HG03175 (cell line): ENCODE results near the gene FHDC1.

Source experiments
- ATAC-seq: cut with Tn5 transposase; IDR thresholded peaks from one replicate; pipeline ENCODE4 v1.9.1; 2021; ENCODE audit warnings: mild to moderate bottlenecking, moderate library complexity; ENCODE audit not compliant: unreplicated experiment

The FHDC1 gene

DNA sequence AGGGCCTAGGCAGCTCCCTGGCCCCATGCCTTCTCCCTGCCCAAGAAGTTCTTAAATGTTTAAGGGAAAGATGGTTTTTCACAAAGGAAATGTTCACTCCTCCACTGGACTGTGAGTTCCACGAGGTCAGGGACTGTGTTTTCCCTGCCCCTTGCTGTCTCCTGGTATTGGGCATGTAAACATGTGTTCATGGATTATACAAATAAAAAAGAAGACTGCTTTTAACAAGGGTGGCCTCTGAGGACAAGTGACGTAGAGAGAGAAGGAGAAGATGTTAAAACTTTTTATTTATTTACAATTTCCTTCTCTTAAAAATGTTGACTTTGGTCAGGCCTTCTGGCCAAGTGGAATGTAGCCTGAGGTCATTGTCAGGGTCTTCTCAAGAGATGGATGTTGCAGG is 66.0 kb downstream of the FHDC1 start:
- ATAC-seq = no peak

DNA sequence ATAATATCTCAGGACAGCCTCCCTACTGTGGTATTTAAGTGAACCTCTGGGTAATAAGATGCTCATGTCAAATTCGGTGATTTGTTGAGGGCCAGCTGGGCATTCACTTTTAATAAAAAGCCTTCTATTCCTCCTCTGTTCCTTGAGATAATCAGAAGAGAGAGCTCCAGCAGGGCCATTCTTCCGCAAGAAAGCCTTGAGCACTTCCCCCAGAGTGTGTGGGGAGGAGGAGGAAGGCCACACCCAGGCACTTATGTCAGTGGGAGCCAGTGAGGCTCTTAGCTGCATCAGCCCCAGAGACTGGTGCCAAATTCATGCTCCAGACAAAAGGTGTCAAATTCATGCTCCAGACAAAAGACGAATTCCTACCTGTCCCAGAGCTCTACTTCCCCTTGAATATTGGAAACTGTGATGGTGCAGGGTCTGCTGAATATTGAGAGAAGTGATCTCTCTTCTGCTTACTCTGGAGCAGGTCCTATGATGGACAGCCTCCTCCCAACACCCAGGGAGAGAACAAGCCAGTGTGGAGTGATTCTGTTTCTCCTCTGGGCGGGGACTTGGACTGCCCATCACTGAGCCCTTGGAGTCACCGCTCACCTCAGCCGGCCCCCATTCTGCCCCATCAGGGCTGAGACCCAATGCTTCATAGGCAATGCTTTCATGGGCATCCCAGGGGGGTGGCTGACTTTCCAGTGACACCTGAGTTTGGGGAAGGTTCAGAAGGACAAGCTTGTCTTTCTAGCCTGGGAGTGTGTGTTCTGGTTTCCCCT is 68.1 kb downstream of the FHDC1 start:
- ATAC-seq = no peak

DNA sequence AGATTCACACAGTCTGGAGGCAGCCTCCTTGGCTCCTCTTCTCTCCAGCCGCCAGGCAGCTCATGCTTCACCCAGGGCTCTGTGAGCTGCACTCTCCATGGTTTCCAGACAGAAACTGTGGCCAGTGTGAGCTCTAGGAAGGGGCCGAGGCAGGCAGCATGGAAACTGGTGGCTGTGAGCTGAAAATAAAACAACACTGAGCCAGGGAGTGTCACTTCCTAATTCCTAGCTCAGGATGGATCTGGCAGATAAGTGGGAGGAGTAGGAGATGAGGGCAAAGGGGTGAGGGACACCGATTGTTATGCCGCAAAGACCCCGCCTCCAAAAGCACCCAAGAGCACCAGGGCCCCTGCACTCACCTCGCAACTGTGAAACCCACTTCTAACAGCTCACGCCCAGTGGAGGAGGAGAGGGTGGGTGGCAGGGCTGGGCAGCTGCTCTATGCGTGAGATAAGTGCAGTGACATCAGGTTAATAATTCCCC is 69.8 kb downstream of the FHDC1 start:
- ATAC-seq = no peak

DNA sequence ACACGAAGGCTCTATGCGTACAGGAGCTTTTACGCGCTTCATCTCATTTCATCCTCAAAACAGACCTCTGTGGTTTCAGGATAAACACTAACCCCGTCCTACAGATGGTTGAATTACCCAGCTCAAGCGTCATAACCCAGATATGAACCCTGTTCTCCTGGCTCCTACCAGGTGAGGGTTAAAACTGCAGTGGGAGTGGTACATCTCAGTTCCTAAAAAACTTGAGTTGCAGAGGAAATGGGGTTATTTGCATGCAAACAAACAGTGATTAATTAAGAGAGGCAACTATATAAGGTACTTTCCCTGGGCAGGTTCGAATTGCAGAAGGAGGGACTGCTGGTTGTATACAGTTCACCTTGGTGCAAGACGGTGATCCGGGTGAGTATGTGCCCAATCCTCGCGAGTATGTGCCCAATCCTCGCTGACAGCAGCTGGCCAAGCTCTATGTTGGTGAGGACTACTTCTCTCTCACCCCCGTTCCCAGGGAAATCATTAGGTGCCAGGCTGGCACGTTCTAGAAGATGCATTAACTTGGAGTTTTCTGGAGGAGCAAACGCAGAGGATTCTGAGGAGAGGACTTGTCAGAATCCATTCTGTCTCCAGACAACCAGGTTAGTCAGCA is 72.6 kb downstream of the FHDC1 start:
- peak; percentile 84 for ATAC-seq

DNA sequence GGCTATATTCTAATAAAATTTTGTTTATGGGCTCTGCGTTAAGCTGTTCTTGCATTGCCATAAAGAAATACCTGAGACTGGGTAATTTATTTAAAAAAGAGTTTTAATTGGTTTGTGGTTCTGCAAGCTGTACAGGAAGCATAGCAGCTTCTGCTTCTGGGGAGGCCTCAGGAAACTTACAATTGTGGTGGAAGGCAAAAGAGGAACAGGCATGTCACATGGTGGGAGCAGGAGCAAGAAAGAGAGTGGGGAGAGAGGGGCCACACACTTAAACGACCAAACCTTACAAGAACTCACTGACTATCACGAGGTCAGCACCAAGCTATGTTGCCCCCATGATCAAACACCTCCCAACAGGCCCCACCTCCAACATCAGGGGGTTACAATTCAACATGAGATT is 74.0 kb downstream of the FHDC1 start:
- ATAC-seq = no peak

DNA sequence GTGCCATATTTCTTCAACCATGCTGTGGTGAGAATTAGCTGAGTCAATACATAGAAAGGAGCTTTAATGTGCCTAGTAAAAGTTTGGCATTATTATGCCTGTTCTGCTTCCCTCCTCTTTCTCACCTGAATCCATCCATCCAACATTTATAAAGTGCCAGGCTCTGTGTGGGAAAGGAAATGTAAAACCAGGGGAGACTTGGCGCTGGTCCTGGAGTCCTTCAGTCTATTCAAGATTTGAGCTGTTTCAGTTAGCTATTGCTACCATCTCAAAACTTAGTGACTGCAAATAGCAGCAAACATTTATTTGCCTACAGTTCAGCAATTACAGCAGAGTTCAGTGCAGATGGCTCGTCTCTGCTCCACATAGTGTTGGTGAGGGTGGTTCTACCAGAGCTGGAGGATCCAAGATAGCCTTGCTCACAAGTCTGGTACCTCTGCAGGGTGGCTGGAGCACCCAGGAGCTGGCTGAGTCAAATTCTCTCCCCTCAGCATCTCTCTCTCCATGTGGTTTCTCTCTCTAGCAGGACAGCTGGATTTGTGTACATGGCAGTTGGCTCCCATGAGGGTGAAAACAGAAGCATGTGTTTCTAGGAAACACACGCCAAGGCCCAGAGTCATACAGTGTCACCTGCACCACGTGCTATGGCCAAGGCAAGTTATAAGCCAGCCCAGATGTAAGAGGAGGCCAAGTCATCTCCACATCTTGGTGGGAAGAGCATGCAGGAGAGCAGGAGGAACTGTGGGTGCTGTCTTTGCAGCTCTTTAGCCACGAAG is 77.3 kb downstream of the FHDC1 start:
- ATAC-seq = no peak

DNA sequence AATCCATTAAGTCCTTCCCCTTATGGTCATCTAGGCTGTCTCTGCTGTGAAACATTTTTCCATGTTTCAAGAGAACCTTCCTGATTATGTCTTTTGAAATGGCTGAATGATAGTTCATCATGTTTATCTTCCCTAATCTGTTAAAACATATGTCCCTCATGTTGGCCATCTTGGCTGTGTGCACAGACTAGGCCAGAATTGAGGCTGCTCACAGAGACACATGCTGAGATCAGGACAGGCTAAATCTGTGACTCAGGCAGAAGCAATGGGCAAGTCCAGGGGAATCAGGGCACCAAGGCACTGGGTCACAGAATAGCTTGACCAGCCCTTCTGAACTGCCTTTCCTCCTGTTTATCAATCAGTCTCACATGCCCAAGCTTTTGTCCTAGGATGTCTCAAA is 78.3 kb downstream of the FHDC1 start:
- no peak for ATAC-seq

DNA sequence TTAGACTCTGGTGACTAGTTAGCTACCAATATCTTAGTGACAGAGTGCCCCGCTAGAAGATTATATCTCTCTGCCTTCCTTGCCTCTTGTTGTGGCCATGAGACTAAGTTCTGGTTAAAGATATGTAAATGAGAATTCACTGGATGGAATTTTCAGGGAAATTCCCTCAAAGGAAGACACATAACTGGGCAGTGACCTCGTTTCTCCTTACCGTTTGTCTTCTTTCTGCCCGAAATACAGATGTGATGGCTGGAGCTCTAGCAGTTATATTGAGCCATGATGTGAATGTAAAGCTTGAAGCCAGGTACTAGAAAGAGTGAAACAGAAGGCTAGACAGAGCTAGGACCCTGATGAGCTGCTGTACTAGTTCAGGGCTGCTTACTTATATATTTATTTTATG is 80.5 kb downstream of the FHDC1 start:
- no peak for ATAC-seq

DNA sequence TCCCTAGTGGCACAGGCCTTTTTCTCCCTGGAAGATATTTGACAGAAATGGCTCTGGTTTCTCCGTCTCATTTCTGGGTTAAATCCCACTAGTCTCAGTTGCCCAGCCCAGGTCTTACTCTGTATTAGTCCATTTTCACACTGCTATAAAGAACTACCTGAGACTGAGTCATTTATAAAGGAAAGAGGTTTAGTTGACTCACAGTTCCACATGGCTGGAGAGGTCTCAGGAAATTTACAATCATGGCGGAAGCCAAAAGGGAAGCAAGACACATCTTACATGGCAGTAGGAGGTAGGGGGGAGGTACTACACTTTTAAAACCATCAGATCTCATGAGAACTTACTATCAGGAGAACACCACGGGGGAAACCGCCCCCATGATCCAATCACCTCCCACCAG is 81.9 kb downstream of the FHDC1 start:
- ATAC-seq = no peak

DNA sequence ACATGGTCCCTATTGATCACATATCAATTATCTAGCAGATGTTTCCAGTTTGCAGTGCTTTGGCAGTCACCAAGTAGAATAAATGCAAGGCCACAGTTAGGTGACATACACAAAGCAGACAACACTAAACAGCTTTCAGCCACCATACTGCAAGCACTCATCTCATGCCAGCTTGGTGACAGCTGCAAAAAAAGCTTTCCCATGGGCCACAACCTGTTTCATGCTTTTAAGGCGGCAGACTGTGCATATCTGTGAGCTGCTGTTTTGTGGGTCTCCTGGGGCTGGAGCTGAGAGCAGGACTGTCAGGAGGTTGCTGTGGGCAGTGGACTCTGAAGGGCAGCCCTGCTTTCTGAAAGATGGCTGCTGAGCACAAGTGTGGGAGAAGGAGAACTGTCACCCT is 82.6 kb downstream of the FHDC1 start:
- ATAC-seq = no peak

DNA sequence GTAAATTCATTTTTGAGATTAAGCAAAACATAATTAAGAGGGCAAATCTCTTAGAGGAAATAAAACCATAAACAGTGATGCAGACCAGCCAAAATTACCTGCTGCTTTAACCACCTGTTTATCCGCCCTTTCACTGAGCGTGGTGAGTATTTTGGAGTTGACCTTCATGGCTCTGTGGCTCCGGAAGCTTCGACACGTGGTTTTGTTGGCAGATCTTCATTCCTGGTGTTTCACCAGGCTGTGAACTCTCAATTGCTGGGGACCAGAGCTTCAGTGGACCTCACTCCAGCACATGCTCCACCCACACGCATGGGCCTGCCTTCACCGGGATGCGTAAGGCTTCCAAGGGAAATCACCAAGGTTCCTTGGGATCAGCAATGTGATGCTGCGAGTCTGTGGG is 83.8 kb downstream of the FHDC1 start:
- ATAC-seq = no peak

DNA sequence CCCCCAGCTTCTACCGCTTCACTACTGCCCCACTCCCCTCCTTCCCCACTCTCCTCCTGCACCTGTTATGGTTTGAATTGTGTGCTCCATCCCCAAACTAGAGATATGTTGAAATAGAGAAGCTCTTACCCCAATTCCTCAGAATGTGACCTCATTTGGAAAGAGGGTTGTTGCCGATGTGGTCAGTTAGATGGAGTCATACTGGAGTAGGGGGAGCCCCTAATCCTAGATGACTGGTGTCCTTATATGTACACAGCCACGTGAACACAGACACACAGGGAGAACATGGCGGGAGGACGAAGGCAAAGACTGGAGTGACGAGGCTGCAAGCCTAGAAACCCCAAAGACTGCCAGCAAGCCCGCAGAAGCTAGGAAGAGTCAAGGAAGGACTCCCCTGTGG is 84.3 kb downstream of the FHDC1 start:
- no peak for ATAC-seq

DNA sequence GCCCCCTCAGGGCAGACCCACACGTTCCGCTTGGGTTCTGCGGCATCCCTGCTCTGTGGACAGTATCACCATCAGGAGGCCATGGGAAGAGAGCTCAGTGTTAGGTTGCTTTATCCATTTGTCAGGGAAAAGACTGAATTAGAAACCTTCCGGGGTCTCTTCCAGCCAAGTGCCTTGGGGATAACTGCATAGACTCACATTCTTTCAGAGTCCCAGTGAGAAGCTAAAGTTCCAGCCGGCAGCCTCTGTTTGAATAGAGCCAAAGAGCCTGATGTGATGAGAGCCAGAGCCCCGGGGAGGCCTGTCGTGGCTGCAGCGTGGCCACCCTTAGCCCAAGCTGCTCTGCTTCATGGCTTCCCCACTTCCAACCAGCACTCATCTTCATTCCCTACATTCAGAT is 85.2 kb downstream of the FHDC1 start:
- ATAC-seq = no peak

DNA sequence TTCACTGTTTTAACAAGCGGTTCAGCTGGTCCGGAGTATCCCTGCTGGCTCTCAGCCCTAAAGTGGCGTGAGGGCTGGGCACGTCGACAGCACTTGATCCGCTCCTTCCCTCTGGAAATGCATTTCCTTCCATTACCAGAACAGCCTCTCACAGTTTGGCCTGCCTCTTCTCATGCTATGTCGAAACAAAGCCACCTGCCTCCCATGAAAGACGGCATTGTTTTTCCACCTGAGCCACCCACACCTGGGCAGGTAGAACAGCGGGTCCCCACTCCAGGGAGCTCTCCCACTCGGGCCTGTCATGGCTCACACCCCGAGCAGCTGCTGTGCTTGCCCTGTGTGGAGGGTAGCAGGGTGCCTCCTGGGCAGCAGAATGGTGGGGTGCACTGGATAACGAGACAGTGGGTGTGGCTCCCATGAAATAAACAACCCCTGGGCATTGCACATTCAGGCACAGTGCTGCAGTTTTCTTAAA is 86.2 kb downstream of the FHDC1 start:
- ATAC-seq = no peak

DNA sequence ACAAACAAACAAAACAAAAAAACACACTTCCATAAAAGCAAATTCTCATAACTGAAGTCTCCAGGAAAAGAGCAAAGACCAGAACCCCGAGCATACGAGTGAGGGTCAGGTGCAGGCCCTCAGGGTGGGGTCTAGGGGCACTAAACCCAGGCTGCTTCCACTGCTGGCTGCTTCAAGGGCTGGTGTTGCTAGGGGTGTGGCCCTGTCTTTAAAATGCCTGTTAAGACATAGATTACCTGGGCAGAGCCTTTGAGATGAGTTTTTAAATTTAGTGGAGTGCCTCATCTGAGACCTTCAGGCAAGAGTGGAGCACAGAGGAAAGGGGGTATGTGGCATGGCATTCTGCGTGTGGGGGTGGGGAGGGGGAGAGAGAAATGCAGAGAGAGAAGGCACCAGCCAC is 87.0 kb downstream of the FHDC1 start:
- ATAC-seq = no peak

DNA sequence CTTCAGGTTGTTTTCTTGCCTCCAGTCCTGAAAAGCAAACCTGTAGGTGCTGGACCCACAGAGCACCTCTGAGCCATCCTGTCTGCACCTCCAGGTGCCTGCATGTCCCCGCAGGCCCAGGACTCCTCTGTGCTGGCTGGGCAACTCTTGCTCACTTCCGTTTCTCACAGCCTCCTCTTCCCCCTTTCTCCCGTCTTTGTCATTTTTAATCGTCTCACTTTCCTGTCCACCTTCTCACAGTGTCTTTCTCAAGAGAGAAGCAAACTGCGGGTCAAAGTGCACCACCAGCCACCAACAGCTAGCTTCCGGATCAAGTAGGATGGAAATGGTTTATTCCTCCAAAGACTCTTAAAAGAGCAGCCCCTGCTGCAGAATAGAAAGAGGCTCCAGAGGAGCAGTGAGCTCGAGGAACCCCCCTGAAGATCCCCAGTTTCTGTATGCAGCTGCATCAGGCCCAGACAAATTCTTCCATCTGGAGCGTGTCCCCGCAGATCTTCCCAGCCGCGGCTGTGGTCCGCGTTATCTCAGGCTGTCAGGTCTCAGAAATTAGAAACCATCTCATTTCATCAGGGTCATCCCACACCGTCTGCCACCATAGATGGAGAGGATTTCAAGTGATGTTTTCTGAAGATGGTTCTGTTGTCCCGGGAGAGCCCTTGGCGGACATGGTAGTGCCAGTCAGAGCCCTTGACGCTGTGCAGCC is 87.7 kb downstream of the FHDC1 start:
- ATAC-seq = no peak

DNA sequence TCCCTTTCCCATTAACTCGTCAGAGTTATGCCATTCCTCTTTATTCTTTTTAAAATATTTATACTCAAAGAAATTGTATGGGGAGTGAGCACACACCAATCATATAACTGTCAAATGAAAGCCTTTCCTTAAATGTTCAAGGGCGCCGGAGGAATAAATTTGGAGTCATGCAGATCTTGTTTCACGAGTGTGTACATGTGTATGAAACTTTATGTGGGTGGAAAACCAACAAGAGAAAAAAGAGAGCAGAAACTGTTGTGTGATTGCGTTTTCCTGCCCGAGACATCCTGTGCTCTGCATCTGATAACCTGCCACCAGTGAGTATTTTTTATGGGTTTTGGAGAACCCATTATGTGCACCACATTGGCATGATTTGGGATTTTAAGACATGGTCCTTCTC is 88.3 kb downstream of the FHDC1 start:
- no peak for ATAC-seq

DNA sequence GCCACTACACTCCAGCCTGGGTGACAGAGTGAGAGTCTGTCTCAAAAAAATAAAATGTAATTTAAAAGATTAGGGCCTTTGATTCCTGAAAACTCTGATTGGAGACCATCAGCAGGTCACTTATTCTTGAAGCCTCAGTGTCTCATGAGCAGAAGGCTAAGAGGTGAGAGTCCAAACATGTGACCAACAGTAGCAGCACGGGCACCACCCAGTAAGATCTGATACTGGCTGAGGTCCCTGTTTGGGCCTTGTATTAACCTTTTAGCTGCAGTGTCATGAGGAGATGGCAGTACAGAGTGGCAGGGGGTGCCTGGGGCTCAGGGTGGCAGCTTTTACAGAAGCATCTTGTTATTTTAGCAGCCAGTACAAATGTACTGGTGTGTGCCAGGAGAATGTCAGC is 89.3 kb downstream of the FHDC1 start:
- ATAC-seq = no peak

DNA sequence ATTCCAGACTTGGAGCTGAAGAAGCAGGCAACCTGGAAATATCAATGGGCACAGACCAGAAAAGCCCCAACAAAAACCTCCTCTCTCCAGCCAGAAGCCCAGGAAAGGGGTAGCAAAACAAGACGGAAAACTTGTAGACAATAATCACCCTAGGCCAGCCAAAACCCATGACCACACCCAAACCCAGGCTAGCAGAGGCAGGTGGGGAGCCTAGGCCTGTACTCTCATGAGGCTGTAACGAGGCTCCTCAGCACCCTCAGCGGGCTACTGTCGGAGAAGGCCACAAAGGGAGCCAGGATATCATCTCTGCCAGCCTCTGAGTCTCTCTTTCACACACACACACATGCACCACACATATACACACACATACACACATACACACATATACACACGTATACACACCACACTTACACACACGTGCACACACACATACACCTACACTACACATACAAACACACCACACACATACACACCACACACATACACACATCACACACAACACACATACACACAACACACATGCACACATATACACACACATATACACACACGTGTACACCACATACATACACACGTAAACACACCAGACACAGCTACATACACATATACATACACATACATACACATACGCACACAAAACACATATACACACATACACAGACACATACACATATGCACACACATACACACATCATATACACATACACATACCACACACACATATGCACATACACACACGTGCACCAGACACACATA is 90.6 kb downstream of the FHDC1 start:
- no peak for ATAC-seq

DNA sequence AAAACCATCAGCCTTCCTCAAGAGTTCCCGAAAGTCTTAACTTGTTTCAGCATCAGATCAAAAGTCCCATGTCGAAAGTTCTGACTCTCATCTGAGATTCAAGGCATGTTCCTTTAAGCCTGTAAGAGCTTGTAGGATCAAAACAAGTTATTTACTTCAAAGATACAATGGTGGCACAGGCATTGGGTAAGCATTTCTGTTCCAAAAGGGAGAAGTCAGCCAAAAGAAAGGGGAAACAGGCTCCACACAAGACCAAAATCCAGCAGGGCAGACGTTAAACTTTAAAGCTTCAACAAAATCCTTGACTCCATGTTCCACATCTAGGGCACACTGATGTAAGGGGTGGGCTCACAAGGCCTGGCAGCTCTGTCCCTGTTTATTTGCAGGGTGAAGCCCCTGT is 91.7 kb downstream of the FHDC1 start:
- no peak for ATAC-seq
